Measurements from ENCODE around the gene COBL. TPM values are rescaled to one million over a fixed set of nuclear protein-coding genes. Genes with fewer than 3 reads are reported as not detected.

COBL gene
- total RNA-seq, 1 donor from 2014 or later = 0.05 TPM

DNA sequence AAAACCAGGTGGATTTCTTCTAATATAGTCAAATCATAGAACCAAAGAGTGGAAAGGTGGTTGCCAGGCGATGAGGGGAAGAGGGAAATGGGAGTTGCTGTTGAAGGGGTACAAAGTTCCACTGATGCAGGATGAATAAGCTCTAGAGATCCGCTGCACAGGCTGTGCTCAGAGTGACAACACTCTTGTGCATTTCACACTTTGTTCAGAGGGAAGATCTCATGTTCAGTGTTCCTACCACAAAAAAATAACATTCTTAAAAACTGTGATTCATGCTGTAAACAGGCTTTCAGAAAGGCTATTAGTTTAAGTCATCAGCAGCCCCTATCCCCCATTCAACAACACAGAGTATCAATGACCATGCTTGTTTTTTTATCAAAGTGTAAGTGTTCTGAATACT lies 213.8 kb downstream of the COBL start:
- Mint-ChIP-seq H3K4me3 (no peak overlapping the region), H3K4me1 (no peaks in the 10 kb centered on the region), H3K27ac (ENCODE audit: unreplicated experiment) (no peak overlapping the region), H3K36me3 (ENCODE audit: low read depth) (peaks cover 3% of the 10 kb centered on the region), H3K27me3 (ENCODE audit: low read depth) (no peaks in the 10 kb centered on the region), H3K9me3 (peaks cover 11% of the 10 kb centered on the region)
- DNase-seq (ENCODE audit: low read depth, low spot score) = no peak
- TF ChIP-seq, protein P1, sequence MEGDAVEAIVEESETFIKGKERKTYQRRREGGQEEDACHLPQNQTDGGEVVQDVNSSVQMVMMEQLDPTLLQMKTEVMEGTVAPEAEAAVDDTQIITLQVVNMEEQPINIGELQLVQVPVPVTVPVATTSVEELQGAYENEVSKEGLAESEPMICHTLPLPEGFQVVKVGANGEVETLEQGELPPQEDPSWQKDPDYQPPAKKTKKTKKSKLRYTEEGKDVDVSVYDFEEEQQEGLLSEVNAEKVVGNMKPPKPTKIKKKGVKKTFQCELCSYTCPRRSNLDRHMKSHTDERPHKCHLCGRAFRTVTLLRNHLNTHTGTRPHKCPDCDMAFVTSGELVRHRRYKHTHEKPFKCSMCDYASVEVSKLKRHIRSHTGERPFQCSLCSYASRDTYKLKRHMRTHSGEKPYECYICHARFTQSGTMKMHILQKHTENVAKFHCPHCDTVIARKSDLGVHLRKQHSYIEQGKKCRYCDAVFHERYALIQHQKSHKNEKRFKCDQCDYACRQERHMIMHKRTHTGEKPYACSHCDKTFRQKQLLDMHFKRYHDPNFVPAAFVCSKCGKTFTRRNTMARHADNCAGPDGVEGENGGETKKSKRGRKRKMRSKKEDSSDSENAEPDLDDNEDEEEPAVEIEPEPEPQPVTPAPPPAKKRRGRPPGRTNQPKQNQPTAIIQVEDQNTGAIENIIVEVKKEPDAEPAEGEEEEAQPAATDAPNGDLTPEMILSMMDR (conservative IDR thresholded peaks at IDR 0.05) = no peak

DNA sequence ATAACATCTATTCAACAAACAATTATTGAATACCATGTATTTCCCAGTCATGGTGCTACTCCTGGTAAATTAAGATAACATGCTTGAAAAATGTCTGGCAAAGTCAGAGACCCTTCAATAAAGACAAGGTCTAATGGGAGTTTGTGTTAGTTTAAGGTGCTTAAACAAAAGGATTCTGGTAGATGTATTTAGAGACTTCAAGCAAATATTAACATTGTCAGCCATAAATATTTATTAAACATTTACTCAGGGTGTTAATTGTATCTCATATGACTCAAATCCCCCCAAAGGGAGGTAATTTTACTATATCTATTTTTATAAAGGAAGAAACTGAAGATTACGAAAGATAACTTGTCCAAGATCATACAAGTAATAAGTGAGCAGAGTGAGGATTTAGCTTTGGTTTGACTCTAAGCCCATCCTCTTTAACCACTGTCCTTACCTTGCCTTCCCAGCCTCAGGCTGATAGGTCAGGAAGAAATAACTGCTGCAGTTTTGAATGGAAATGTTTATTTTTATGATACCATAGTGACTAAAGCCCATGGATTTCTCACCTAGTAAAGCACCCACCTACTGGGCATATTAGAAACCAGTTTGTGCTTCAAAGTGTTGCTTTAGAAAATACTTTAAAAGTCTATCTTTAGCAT lies 215.4 kb downstream of the COBL start:
- H3K27ac Mint-ChIP-seq (ENCODE audit: unreplicated experiment) = no peak overlapping the region
- no peaks in the 10 kb centered on the region for H3K27me3 Mint-ChIP-seq (ENCODE audit: low read depth)
- TF ChIP-seq, protein P1 (conservative IDR thresholded peaks at IDR 0.05) = no peak
- H3K9me3 Mint-ChIP-seq = peaks cover 13% of the 10 kb centered on the region
- no peak overlapping the region for H3K4me3 Mint-ChIP-seq
- DNase-seq (ENCODE audit: low read depth, low spot score) = no peak
- H3K4me1 Mint-ChIP-seq = no peaks in the 10 kb centered on the region
- peaks cover 7% of the 10 kb centered on the region for H3K36me3 Mint-ChIP-seq (ENCODE audit: low read depth)

DNA sequence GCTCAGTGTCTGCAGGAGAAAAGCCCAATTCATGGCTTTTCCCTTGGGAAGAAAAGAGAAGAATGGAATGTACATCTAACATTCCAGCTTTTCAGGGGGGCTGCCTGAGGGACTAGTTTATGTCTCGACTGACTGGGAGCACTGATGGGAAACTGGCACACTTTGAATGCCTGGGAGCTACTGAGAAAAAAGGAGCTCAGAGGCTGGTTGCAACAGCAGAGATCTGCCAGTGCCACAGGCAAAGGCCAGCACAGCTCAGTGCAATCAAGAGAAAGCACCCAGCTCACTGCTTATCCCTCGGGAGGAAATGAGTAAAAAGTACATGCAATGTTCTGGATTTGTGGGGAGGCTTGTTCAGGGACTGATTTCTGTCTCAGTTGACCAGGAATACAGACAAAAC lies 226.2 kb downstream of the COBL start:
- peaks cover 10% of the 10 kb centered on the region for H3K36me3 Mint-ChIP-seq (ENCODE audit: low read depth)
- DNase-seq (ENCODE audit: low read depth, low spot score) = no peak
- H3K9me3 Mint-ChIP-seq = peaks cover 15% of the 10 kb centered on the region
- TF ChIP-seq, protein P1 (conservative IDR thresholded peaks at IDR 0.05) = no peak
- no peak overlapping the region for H3K27ac Mint-ChIP-seq (ENCODE audit: unreplicated experiment)
- H3K4me3 Mint-ChIP-seq = no peak overlapping the region
- no peaks in the 10 kb centered on the region for H3K4me1 Mint-ChIP-seq
- H3K27me3 Mint-ChIP-seq (ENCODE audit: low read depth) = no peaks in the 10 kb centered on the region

DNA sequence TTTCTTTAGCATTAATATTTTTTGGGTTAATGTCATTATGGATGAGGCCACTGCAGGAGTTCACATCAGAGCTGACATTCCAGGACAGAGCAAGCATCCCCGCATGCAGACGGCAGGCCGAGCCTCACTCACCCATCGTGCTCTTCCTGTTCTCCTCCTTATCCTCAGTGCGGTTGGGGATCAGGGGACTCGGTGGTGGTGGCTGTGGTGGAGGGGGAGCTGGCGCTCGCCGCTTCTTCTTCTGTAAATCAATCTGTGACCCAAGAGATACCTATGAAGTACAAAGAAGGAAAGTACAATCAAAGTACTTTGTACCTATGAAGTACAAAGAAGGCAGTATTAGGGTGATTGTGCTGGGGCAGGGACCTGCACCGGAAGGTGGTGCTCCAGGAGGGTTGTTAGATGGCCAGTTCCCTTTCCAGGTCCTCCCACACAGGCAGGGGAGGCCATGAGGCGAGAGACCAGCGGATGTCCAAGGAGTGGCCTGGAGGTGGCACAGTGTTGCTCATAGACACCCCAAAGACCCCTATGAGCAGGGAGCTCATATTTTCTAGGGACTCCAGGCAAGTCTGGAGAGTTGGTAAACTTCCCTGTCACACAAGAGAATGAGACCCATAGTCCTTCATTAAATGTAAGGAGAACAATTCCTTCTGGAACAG lies 231.4 kb downstream of the COBL start:
- H3K4me3 Mint-ChIP-seq = no peak overlapping the region
- no peaks in the 10 kb centered on the region for H3K36me3 Mint-ChIP-seq (ENCODE audit: low read depth)
- H3K27ac Mint-ChIP-seq (ENCODE audit: unreplicated experiment) = peak overlapping the region; percentile 35
- TF ChIP-seq, protein P1 (conservative IDR thresholded peaks at IDR 0.05) = no peak
- no peaks in the 10 kb centered on the region for H3K9me3 Mint-ChIP-seq
- DNase-seq (ENCODE audit: low read depth, low spot score) = no peak
- H3K4me1 Mint-ChIP-seq = peaks cover 11% of the 10 kb centered on the region
- no peaks in the 10 kb centered on the region for H3K27me3 Mint-ChIP-seq (ENCODE audit: low read depth)

DNA sequence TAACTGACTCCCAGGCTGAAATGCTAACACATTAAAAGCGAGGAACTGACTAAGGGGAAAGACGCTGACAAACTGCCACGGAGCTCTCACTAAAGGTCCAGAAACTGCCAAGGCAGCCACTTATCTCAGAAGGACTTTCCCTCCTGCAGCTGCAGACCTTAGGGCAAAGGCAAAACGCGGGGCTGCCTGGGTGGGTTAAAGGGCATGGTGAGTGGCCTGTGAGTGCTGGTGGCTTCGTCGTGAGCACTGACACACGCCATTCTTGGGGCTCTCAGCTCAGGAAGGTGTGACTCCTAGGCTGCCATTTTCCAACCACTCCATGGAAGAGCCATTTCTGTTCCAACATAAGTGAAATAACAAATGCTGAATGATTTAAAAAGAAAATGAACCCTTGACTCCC lies 232.5 kb downstream of the COBL start:
- DNase-seq (ENCODE audit: low read depth, low spot score) = no peak
- TF ChIP-seq, protein P1 (conservative IDR thresholded peaks at IDR 0.05) = no peak
- no peaks in the 10 kb centered on the region for H3K36me3 Mint-ChIP-seq (ENCODE audit: low read depth)
- H3K4me1 Mint-ChIP-seq = peaks cover 16% of the 10 kb centered on the region
- no peak overlapping the region for H3K4me3 Mint-ChIP-seq
- peaks cover 2% of the 10 kb centered on the region for H3K27me3 Mint-ChIP-seq (ENCODE audit: low read depth)
- no peaks in the 10 kb centered on the region for H3K9me3 Mint-ChIP-seq
- H3K27ac Mint-ChIP-seq (ENCODE audit: unreplicated experiment) = no peak overlapping the region

All from neural crest cell (in vitro differentiated cells).